SK-N-SH (cell line): Measurements from ENCODE around the gene BOD1L1. TPM values are rescaled to one million over a fixed set of nuclear protein-coding genes. Genes with fewer than 3 reads are reported as not detected.

Source experiments
- CTCF ChIA-PET: fragments of 300-600, 350-600 bp; formaldehyde crosslinking; extraction: SDS; loops from one replicate; lab custom pipeline; 2021; lab: Yijun Ruan, JAX
- POLR2A ChIA-PET: fragments of 350-600 bp; sonication (Branson Sonifier 250); formaldehyde crosslinking; extraction: SDS; loops from one replicate; lab custom pipeline; 2020; ENCODE audit warnings: antibody characterized with exemption, inconsistent platforms; lab: Yijun Ruan, JAX
- DNase-seq: peaks from one replicate; pipeline ENCODE4 v3.0.0; 2012
- H2AFZ ChIP-seq: fragments of 200-600 bp; sonication (generic); 2 replicates; pipeline ENCODE4 v1.8.1; 2016; ENCODE audit warnings: antibody characterized with exemption, mild to moderate bottlenecking, low read depth
- H3F3A ChIP-seq: fragments of 200-600 bp; sonication (generic); replicated peaks from 2 replicates; pipeline ENCODE3; 2016; ENCODE audit warnings: antibody characterized with exemption, mild to moderate bottlenecking; ENCODE audit not compliant: insufficient read depth
- H3K27ac ChIP-seq, 2 experiments: fragments of 200-500 bp in 1 of 2; fragments of 200-600 bp in 1 of 2; sonication (Bioruptor generic) in 1 of 2; sonication (generic), shearing (Covaris generic) in 1 of 2; 2 replicates each; pipeline versions ENCODE4 v1.5.1 to v1.6.1; 2014 to 2016; ENCODE audit warnings: low read depth in 2 of 2, inconsistent platforms in 1 of 2, low read length in 1 of 2, mild to moderate bottlenecking in 1 of 2, mixed read lengths in 1 of 2
- H3K27me3 ChIP-seq: fragments of 200-600 bp; sonication (generic), shearing (Covaris generic); 2 replicates; pipeline ENCODE4 v1.6.1; 2016; ENCODE audit warnings: mixed run types; ENCODE audit not compliant: insufficient read depth
- H3K36me3 ChIP-seq, 2 experiments: fragments of 200-500 bp in 1 of 2; fragments of 200-600 bp in 1 of 2; sonication (Bioruptor generic) in 1 of 2; sonication (generic) in 1 of 2; replicated peaks in 1 of 2; 2 replicates each; pipeline versions ENCODE3 to v1.5.1; 2014 to 2016; ENCODE audit warnings: low read length in 1 of 2, mild to moderate bottlenecking in 1 of 2; ENCODE audit not compliant: insufficient read depth in 2 of 2, control insufficient read depth in 1 of 2
- H3K4me1 ChIP-seq, 2 experiments: fragments of 200-500 bp in 1 of 2; fragments of 200-600 bp in 1 of 2; sonication (Bioruptor generic) in 1 of 2; sonication (generic), shearing (Covaris generic) in 1 of 2; 2 replicates each; pipeline versions ENCODE4 v1.5.1 to v1.6.1; 2014 to 2016; ENCODE audit warnings: low read depth in 1 of 2, low read length in 1 of 2, mixed run types in 1 of 2; ENCODE audit not compliant: insufficient read depth in 2 of 2, control insufficient read depth in 1 of 2
- H3K4me2 ChIP-seq: fragments of 200-600 bp; sonication (generic), shearing (Covaris generic); 2 replicates; pipeline ENCODE4 v1.6.1; 2017; ENCODE audit warnings: mixed run types
- H3K4me3 ChIP-seq, 2 experiments: fragments of 200-500 bp in 1 of 2; fragments of 200-600 bp in 1 of 2; sonication (Bioruptor generic) in 1 of 2; sonication (generic), shearing (Covaris generic) in 1 of 2; 2 replicates each; pipeline versions ENCODE4 v1.5.1 to v1.8.1; 2014 to 2016; ENCODE audit warnings: low read depth in 2 of 2, inconsistent platforms in 1 of 2, low read length in 1 of 2, mild to moderate bottlenecking in 1 of 2, mixed read lengths in 1 of 2, moderate library complexity in 1 of 2
- H3K79me2 ChIP-seq: fragments of 200-600 bp; sonication (generic); 2 replicates; pipeline ENCODE4 v1.8.1; 2017; ENCODE audit warnings: mild to moderate bottlenecking; ENCODE audit not compliant: insufficient read depth
- H3K9ac ChIP-seq: fragments of 200-600 bp; sonication (generic); 2 replicates; pipeline ENCODE4 v1.6.1; 2017; ENCODE audit warnings: mixed run types
- H3K9me2 ChIP-seq: fragments of 200-600 bp; sonication (generic); 2 replicates; pipeline ENCODE4 v1.6.1; 2017; ENCODE audit warnings: mixed run types
- H3K9me3 ChIP-seq: fragments of 200-600 bp; sonication (generic); 2 replicates; pipeline ENCODE4 v1.6.1; 2017; ENCODE audit warnings: mixed run types, mild to moderate bottlenecking, moderate library complexity
- H4K20me1 ChIP-seq: fragments of 200-600 bp; sonication (generic); 2 replicates; pipeline ENCODE4 v1.6.1; 2017; ENCODE audit warnings: mild to moderate bottlenecking, mixed run types; ENCODE audit not compliant: insufficient read depth
- CTCF ChIP-seq: fragments of 200-600 bp; sonication (generic); IDR thresholded peaks from 2 replicates; pipeline ENCODE4 v1.6.1; 2017; ENCODE audit warnings: antibody characterized with exemption, mild to moderate bottlenecking, moderate library complexity
- GABPA ChIP-seq: IDR thresholded peaks from 2 replicates; pipeline ENCODE4 v1.4.0; 2012; ENCODE audit warnings: low read depth, mild to moderate bottlenecking
- MEF2A ChIP-seq: IDR thresholded peaks from 2 replicates; pipeline ENCODE4 v1.4.0; 2012; ENCODE audit warnings: low read depth, borderline replicate concordance
- MXI1 ChIP-seq: IDR thresholded peaks from 2 replicates; pipeline ENCODE4 v1.6.1; 2012; ENCODE audit warnings: mild to moderate bottlenecking, low read depth, low read length, improper control_type of control experiment
- RAD21 ChIP-seq: IDR thresholded peaks from 2 replicates; pipeline ENCODE4 v1.6.1; 2012; ENCODE audit warnings: mild to moderate bottlenecking, low read length
- RFX5 ChIP-seq: IDR thresholded peaks from 2 replicates; pipeline ENCODE4 v1.6.1; 2012; ENCODE audit warnings: mild to moderate bottlenecking, improper control_type of control experiment, low read length
- SMC3 ChIP-seq: IDR thresholded peaks from 2 replicates; pipeline ENCODE4 v1.6.1; 2012; ENCODE audit warnings: low read depth, low read length, improper control_type of control experiment
- TAF1 ChIP-seq: IDR thresholded peaks from 2 replicates; pipeline ENCODE4 v1.6.1; 2012; ENCODE audit warnings: low read depth, mild to moderate bottlenecking, low read length, moderate library complexity, borderline replicate concordance
- TCF12 ChIP-seq: IDR thresholded peaks from 2 replicates; pipeline ENCODE4 v1.4.0; 2012
- TEAD4 ChIP-seq: IDR thresholded peaks from 2 replicates; pipeline ENCODE4 v1.4.0; 2012; ENCODE audit warnings: mild to moderate bottlenecking, borderline replicate concordance; ENCODE audit not compliant: insufficient read depth
- USF2 ChIP-seq: fragments of 150-350 bp; IDR thresholded peaks from 2 replicates; pipeline ENCODE4 v1.6.1; 2017; ENCODE audit warnings: antibody characterized with exemption, low read length, low read depth, borderline replicate concordance
- ZBTB33 ChIP-seq: IDR thresholded peaks from 2 replicates; pipeline ENCODE4 v1.4.0; 2012; ENCODE audit warnings: low read depth, borderline replicate concordance
- WGBS: methylation state at CpG from one replicate; pipeline ENCODE4 v1.1.6; 2017; ENCODE audit warnings: low lambda C conversion rate; 5-methylcytosine and 5-hydroxymethylcytosine counted together
- polyA plus RNA-seq, 3 experiments: library from polyadenylated mRNA; depleted of rRNA; stranded (reverse); fragments of >200 nt; gene quantifications; 2 replicates each; pipeline ENCODE4 v1.2.3, GENCODE V29; 2012

Gene BOD1L1
- polyA plus RNA-seq, 1 of the 3 experiments (the other 2 are of a cell fraction), result 12.5 TPM

- 0 out of 2 replicates have a peak overlapping the region, but pooled peaks have one; percentile 28 for H3K4me2 ChIP-seq
- no peaks in the 10 kb centered on the region; the same call in 1 of the 2 replicates for H3K9me3 ChIP-seq
- 22% methylated on average over 17 of the region's 17 CpGs for WGBS
- ChIA-PET CTCF (interaction anchor here (1.4 to 1.5 kb wide), 2 partner anchors 9 to 25 kb away, joined by 4 read pairs; no protein-coding TSS in a partner anchor), POLR2A (no interaction called here)
- H3K9ac ChIP-seq, result no peak overlapping the region
- DNase-seq, result no peak
- H3K4me1 ChIP-seq, result no peaks in the 10 kb centered on the region; a peak in 1 of 4 replicates
- H4K20me1 ChIP-seq, result no peaks in the 10 kb centered on the region
- peaks cover 61% of the 10 kb centered on the region for H3K27me3 ChIP-seq
- no peaks in the 10 kb centered on the region for H3F3A ChIP-seq
- H3K4me3 ChIP-seq, result no peak overlapping the region
- no peak overlapping the region for H2AFZ ChIP-seq
- TF ChIP-seq MXI1 (no peak), TAF1 (no peak), ZBTB33 (no peak), RAD21 (no peak), TEAD4 (no peak), GABPA (no peak), USF2 (no peak), TCF12 (no peak), SMC3 (no peak), CTCF (no peak), RFX5 (no peak), MEF2A (no peak)
- TF ChIP-seq, all 33 proteins: peak for 0
- no peak overlapping the region for H3K27ac ChIP-seq
- no peaks in the 10 kb centered on the region for H3K9me2 ChIP-seq
- H3K79me2 ChIP-seq, result no peaks in the 10 kb centered on the region
- H3K36me3 ChIP-seq, result no peaks in the 10 kb centered on the region
Observed at GRCh38 chr4:13523105-13523477, 104.4 kb downstream of the BOD1L1 start.
